PC-3 (cell line): Measurements from ENCODE around the gene HSD3B7.

Experiments used
- EZH2 ChIP-seq: fragments of 300-600 bp; sonication (generic); IDR thresholded peaks from one replicate; pipeline ENCODE4 v1.6.1; 2017; ENCODE audit warnings: antibody characterized with exemption, mild to moderate bottlenecking, low read length; ENCODE audit not compliant: unreplicated experiment
- TF ChIP-seq, protein P1 (sequence below): fragments of 300-600 bp; sonication (generic); conservative IDR thresholded peaks from 2 replicates; pipeline ENCODE4 v1.5.1; 2017; ENCODE audit warnings: antibody characterized with exemption, low read depth, mild to moderate bottlenecking, low read length

- TF ChIP-seq EZH2: no peak
- TF ChIP-seq, protein P1, sequence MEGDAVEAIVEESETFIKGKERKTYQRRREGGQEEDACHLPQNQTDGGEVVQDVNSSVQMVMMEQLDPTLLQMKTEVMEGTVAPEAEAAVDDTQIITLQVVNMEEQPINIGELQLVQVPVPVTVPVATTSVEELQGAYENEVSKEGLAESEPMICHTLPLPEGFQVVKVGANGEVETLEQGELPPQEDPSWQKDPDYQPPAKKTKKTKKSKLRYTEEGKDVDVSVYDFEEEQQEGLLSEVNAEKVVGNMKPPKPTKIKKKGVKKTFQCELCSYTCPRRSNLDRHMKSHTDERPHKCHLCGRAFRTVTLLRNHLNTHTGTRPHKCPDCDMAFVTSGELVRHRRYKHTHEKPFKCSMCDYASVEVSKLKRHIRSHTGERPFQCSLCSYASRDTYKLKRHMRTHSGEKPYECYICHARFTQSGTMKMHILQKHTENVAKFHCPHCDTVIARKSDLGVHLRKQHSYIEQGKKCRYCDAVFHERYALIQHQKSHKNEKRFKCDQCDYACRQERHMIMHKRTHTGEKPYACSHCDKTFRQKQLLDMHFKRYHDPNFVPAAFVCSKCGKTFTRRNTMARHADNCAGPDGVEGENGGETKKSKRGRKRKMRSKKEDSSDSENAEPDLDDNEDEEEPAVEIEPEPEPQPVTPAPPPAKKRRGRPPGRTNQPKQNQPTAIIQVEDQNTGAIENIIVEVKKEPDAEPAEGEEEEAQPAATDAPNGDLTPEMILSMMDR: no peak
Measured at GRCh38 chr16:30991052-30991451, 6.0 kb downstream of the HSD3B7 start.
